Epithelial cell of esophagus (primary cell): Measurements from ENCODE around the gene FARS2.
A peak's percentile ranks its signal among the peaks of the same experiment; 100 is the strongest.

ENCODE experiments used
- DNase-seq: peaks from one replicate; pipeline ENCODE4 v3.0.0; 2010; ENCODE audit warnings: low read depth
- H3K4me3 ChIP-seq: 2 replicates; pipeline ENCODE4 v1.5.1; 2011; ENCODE audit warnings: mild to moderate bottlenecking, low read length, control low read depth
- TF ChIP-seq, protein P1 (sequence below): IDR thresholded peaks from 2 replicates; pipeline ENCODE4 v1.5.1; 2011; ENCODE audit warnings: low read depth, mild to moderate bottlenecking, low read length, control low read depth, inconsistent platforms; ENCODE audit not compliant: insufficient read depth; ENCODE audit errors: missing control alignments

Gene FARS2

GRCh38 chr6:5729813-5730517 lies 468.7 kb downstream of the FARS2 start:
- TF ChIP-seq, protein P1, sequence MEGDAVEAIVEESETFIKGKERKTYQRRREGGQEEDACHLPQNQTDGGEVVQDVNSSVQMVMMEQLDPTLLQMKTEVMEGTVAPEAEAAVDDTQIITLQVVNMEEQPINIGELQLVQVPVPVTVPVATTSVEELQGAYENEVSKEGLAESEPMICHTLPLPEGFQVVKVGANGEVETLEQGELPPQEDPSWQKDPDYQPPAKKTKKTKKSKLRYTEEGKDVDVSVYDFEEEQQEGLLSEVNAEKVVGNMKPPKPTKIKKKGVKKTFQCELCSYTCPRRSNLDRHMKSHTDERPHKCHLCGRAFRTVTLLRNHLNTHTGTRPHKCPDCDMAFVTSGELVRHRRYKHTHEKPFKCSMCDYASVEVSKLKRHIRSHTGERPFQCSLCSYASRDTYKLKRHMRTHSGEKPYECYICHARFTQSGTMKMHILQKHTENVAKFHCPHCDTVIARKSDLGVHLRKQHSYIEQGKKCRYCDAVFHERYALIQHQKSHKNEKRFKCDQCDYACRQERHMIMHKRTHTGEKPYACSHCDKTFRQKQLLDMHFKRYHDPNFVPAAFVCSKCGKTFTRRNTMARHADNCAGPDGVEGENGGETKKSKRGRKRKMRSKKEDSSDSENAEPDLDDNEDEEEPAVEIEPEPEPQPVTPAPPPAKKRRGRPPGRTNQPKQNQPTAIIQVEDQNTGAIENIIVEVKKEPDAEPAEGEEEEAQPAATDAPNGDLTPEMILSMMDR = no peak
- DNase-seq = no peak
- H3K4me3 ChIP-seq = no peak overlapping the region

- DNase-seq = peak; percentile 28
- TF ChIP-seq, protein P1 = no peak
Observed at GRCh38 chr6:5730585-5731263, 469.4 kb downstream of the FARS2 start.

GRCh38 chr6:5731435-5731834 lies 470.1 kb downstream of the FARS2 start:
- TF ChIP-seq, protein P1 = no peak
- H3K4me3 ChIP-seq = no peak overlapping the region
- DNase-seq = no peak

More at GRCh38 chr6:5730585-5731263, 469.4 kb downstream of the FARS2 start:
- H3K4me3 ChIP-seq = no peak overlapping the region

DNA sequence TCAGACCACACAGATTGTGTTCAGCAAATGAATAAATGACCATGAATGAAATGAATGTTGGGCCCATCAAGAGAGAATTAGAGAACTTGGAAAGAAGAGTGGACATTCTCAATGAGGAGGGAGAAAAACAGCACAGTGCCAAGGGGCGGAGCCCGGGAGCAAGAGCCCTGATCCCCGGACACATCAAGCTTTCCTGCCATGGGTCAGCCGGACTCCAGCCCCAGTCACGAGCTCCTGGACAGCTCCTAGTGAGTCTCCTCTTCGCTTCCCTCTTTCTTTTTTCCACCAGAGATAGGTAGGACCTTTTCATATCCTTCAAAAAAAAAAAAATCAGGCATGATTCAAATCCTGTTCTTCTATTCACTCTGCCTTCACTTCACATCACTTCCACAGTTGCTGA lies 471.2 kb downstream of the FARS2 start:
- TF ChIP-seq, protein P1 = no peak
- DNase-seq = no peak
- H3K4me3 ChIP-seq = no peak overlapping the region

GRCh38 chr6:5736016-5736738 lies 474.9 kb downstream of the FARS2 start:
- no peak for DNase-seq
- TF ChIP-seq, protein P1 = no peak
- H3K4me3 ChIP-seq = no peak overlapping the region

GRCh38 chr6:5737460-5737859 lies 476.1 kb downstream of the FARS2 start:
- TF ChIP-seq, protein P1 = no peak
- no peak for DNase-seq
- no peak overlapping the region for H3K4me3 ChIP-seq

GRCh38 chr6:5738211-5738610 lies 476.9 kb downstream of the FARS2 start:
- DNase-seq = no peak

More at GRCh38 chr6:5738211-5738610, 476.9 kb downstream of the FARS2 start:
- TF ChIP-seq, protein P1 = no peak
- H3K4me3 ChIP-seq = no peak overlapping the region
